ENCODE results near the gene SFTPA1. TPM values are rescaled to one million over a fixed set of nuclear protein-coding genes. Genes with fewer than 3 reads are reported as not detected.
"Not testable (repeated sequence)": the region's sequence is repeated elsewhere in the genome, so short reads cannot be mapped to it uniquely, and the experiment has no call there.

Gene SFTPA1
- total and polyA plus RNA-seq, 2 experiments from 2014 or later: not detected

- H3K4me2 ChIP-seq (ENCODE audit: unreplicated experiment): no peak overlapping the region
- H3K4me3 ChIP-seq: no peak overlapping the region
- no peaks in the 10 kb centered on the region for H3K9me2 ChIP-seq (ENCODE audit: insufficient read depth)
- no peak overlapping the region for H2AFZ ChIP-seq
- no peak overlapping the region for H3K9ac ChIP-seq
- no peaks in the 10 kb centered on the region for H3F3A ChIP-seq (ENCODE audit: insufficient read depth)
- H4K20me1 ChIP-seq (ENCODE audit: insufficient read depth): no peaks in the 10 kb centered on the region
- no peaks in the 10 kb centered on the region for H3K27me3 ChIP-seq (replicated peaks; ENCODE audit: insufficient read depth)
- DNase-seq: no peak
- H3K9me3 ChIP-seq (ENCODE audit: low read depth): no peaks in the 10 kb centered on the region
- 65 to 70% methylated on average over 9 of the region's 9 CpGs for WGBS, 2 experiments (ENCODE audit: low coverage in 1 of 2, low lambda C conversion rate in 2 of 2, missing lambda C conversion rate in 2 of 2)
- H3K79me2 ChIP-seq (ENCODE audit: insufficient read depth): no peaks in the 10 kb centered on the region
- no peak for TF ChIP-seq EZH2 (IDR thresholded peaks at IDR 0.05; ENCODE audit: insufficient read depth, poor library complexity, severe bottlenecking)
- TF ChIP-seq EZH2phosphoT487 (IDR thresholded peaks at IDR 0.05; ENCODE audit: insufficient read depth, low read depth): no peak
- no peaks in the 10 kb centered on the region for H3K36me3 ChIP-seq (ENCODE audit: low read depth)
- in situ Hi-C loops (cut with MboI): no loop called here
- no peaks in the 10 kb centered on the region for H3K4me1 ChIP-seq (ENCODE audit: insufficient read depth)
- H3K27ac ChIP-seq: no peak overlapping the region
Measured at GRCh38 chr10:79628988-79629954, 18.5 kb downstream of the SFTPA1 start.

DNA sequence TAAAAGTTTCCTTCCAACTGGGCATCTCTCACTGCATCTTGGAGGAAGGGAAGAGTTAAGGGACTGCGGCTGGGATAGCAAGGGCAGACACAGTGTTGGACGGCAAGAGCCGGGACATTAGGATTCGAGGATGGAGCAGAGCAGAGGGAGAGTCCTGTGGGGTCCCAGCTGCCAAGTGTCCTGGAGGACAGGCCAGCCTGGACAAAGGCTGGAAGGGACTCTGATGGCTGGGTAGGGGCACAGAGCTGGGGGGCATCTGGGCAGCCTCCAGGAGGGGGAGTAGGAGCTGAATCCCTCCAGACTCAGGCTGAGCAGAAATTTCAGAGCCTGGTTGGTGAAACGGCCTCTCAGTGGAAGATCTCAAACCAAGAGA is 19.2 kb downstream of the SFTPA1 start:
- DNase-seq: no peak
- H3K9me3 ChIP-seq (ENCODE audit: low read depth): no peaks in the 10 kb centered on the region

GRCh38 chr10:79636654-79637199 is 26.0 kb downstream of the SFTPA1 start:
- H3K27ac ChIP-seq; H3K4me2 ChIP-seq (ENCODE audit: unreplicated experiment); H2AFZ ChIP-seq; H3K27me3 ChIP-seq (replicated peaks; ENCODE audit: insufficient read depth); H3K36me3 ChIP-seq (ENCODE audit: low read depth); DNase-seq; H3K79me2 ChIP-seq (ENCODE audit: insufficient read depth); H3K9ac ChIP-seq; H3K9me2 ChIP-seq (ENCODE audit: insufficient read depth); H3K4me1 ChIP-seq (ENCODE audit: insufficient read depth); H3K9me3 ChIP-seq (ENCODE audit: low read depth); in situ Hi-C loops (cut with MboI); H4K20me1 ChIP-seq (ENCODE audit: insufficient read depth); H3K4me3 ChIP-seq; H3F3A ChIP-seq (ENCODE audit: insufficient read depth): not testable (repeated sequence)
- 52 to 56% methylated on average over 2 of the region's 2 CpGs for WGBS, 2 experiments (ENCODE audit: low coverage in 1 of 2, low lambda C conversion rate in 2 of 2, missing lambda C conversion rate in 2 of 2)

More for the DNA sequence above, 19.2 kb downstream of the SFTPA1 start:
- TF ChIP-seq EZH2phosphoT487 (IDR thresholded peaks at IDR 0.05; ENCODE audit: insufficient read depth, low read depth): no peak
- TF ChIP-seq EZH2 (IDR thresholded peaks at IDR 0.05; ENCODE audit: insufficient read depth, poor library complexity, severe bottlenecking): no peak
- H2AFZ ChIP-seq: no peak overlapping the region
- H3K27me3 ChIP-seq (replicated peaks; ENCODE audit: insufficient read depth): no peaks in the 10 kb centered on the region
- no peak overlapping the region for H3K4me3 ChIP-seq
- H3K4me2 ChIP-seq (ENCODE audit: unreplicated experiment): no peak overlapping the region
- in situ Hi-C loops (cut with MboI): no loop called here
- no peaks in the 10 kb centered on the region for H3K79me2 ChIP-seq (ENCODE audit: insufficient read depth)
- WGBS, 2 experiments (ENCODE audit: low coverage in 1 of 2, low lambda C conversion rate in 2 of 2, missing lambda C conversion rate in 2 of 2): 67 to 78% methylated on average over 4 to 5 of the region's 5 CpGs
- H3F3A ChIP-seq (ENCODE audit: insufficient read depth): no peaks in the 10 kb centered on the region
- H3K9ac ChIP-seq: no peak overlapping the region
- H3K36me3 ChIP-seq (ENCODE audit: low read depth): no peaks in the 10 kb centered on the region
- no peaks in the 10 kb centered on the region for H3K9me2 ChIP-seq (ENCODE audit: insufficient read depth)
- no peak overlapping the region for H3K27ac ChIP-seq
- no peaks in the 10 kb centered on the region for H3K4me1 ChIP-seq (ENCODE audit: insufficient read depth)
- H4K20me1 ChIP-seq (ENCODE audit: insufficient read depth): no peaks in the 10 kb centered on the region

GRCh38 chr10:79638318-79638717 is 27.6 kb downstream of the SFTPA1 start:
- TF ChIP-seq EZH2 (IDR thresholded peaks at IDR 0.05; ENCODE audit: insufficient read depth, poor library complexity, severe bottlenecking) (no peak), EZH2phosphoT487 (IDR thresholded peaks at IDR 0.05; ENCODE audit: insufficient read depth, low read depth) (no peak)
- no peak overlapping the region for H3K4me2 ChIP-seq (ENCODE audit: unreplicated experiment)
- H3K4me1 ChIP-seq (ENCODE audit: insufficient read depth): no peaks in the 10 kb centered on the region
- H3K27ac ChIP-seq: no peak overlapping the region
- H3K9me2 ChIP-seq (ENCODE audit: insufficient read depth): no peaks in the 10 kb centered on the region
- H3K9ac ChIP-seq: no peak overlapping the region
- H3K36me3 ChIP-seq (ENCODE audit: low read depth): no peaks in the 10 kb centered on the region
- H3F3A ChIP-seq (ENCODE audit: insufficient read depth): no peaks in the 10 kb centered on the region
- 60 to 61% methylated on average over 3 of the region's 3 CpGs for WGBS, 2 experiments (ENCODE audit: low coverage in 1 of 2, low lambda C conversion rate in 2 of 2, missing lambda C conversion rate in 2 of 2)
- no peaks in the 10 kb centered on the region for H3K9me3 ChIP-seq (ENCODE audit: low read depth)
- H3K4me3 ChIP-seq: no peak overlapping the region
- H3K79me2 ChIP-seq (ENCODE audit: insufficient read depth): no peaks in the 10 kb centered on the region
- H2AFZ ChIP-seq: no peak overlapping the region
- no peaks in the 10 kb centered on the region for H4K20me1 ChIP-seq (ENCODE audit: insufficient read depth)
- DNase-seq: no peak
- H3K27me3 ChIP-seq (replicated peaks; ENCODE audit: insufficient read depth): no peaks in the 10 kb centered on the region
- in situ Hi-C loops (cut with MboI): no loop called here

DNA sequence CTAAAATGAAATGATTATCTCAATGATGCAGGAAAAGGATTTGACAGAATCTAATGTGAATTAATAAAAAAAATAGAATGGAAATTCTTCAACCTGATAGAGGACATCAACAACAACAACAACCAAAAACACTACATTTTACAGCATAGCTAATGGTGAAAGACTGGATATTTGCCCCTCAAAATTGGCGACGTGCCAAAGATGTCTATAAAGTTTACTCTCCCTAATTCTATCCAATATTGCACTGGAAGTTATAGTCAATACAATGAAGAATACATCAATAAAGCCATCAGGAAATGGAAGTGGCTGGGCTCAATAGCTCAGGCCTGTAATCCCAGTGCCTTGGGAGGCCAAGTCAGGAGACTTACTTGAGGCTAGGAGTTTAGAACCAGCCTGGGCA is 42.0 kb downstream of the SFTPA1 start:
- 23 to 28% methylated on average over 2 of the region's 2 CpGs for WGBS, 2 experiments (ENCODE audit: low coverage in 1 of 2, low lambda C conversion rate in 2 of 2, missing lambda C conversion rate in 2 of 2)
- H3K27ac ChIP-seq; H3K4me1 ChIP-seq (ENCODE audit: insufficient read depth); H4K20me1 ChIP-seq (ENCODE audit: insufficient read depth); DNase-seq; H3K9me3 ChIP-seq (ENCODE audit: low read depth); H3K9me2 ChIP-seq (ENCODE audit: insufficient read depth); H3K79me2 ChIP-seq (ENCODE audit: insufficient read depth); H3K4me2 ChIP-seq (ENCODE audit: unreplicated experiment); H3K36me3 ChIP-seq (ENCODE audit: low read depth); in situ Hi-C loops (cut with MboI); H2AFZ ChIP-seq; H3F3A ChIP-seq (ENCODE audit: insufficient read depth); H3K9ac ChIP-seq; H3K4me3 ChIP-seq; H3K27me3 ChIP-seq (replicated peaks; ENCODE audit: insufficient read depth): not testable (repeated sequence)

- H3K4me2 ChIP-seq (ENCODE audit: unreplicated experiment); DNase-seq; in situ Hi-C loops (cut with MboI); H3K79me2 ChIP-seq (ENCODE audit: insufficient read depth); H3K36me3 ChIP-seq (ENCODE audit: low read depth); H4K20me1 ChIP-seq (ENCODE audit: insufficient read depth); H3K27me3 ChIP-seq (replicated peaks; ENCODE audit: insufficient read depth); H3K9me3 ChIP-seq (ENCODE audit: low read depth); H3K4me1 ChIP-seq (ENCODE audit: insufficient read depth); H3K9me2 ChIP-seq (ENCODE audit: insufficient read depth); H3F3A ChIP-seq (ENCODE audit: insufficient read depth); H3K9ac ChIP-seq; H3K27ac ChIP-seq; H3K4me3 ChIP-seq; H2AFZ ChIP-seq: not testable (repeated sequence)
Measured at GRCh38 chr10:79663287-79663686, 52.5 kb downstream of the SFTPA1 start.

DNA sequence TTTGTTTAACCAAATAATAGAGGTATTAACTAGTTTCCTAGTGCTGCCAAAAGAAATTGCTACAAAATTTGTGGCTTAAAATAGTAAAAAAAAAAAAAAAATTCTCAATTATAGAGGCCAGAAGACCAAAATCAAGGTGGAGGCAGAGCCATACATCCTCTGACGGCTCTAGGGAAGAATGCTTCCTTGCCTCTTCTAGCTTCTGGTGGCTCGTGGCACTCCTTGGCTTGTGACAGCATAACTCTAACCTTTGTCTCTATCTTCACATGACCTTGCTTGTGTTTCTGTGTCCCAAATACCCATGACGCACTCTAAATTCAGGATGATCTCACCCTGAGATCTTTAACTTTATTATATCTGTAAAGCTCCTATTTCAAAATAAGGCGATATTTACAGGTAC is 53.9 kb downstream of the SFTPA1 start:
- in situ Hi-C loops (cut with MboI); H3K9ac ChIP-seq; DNase-seq; H3K9me2 ChIP-seq (ENCODE audit: insufficient read depth); H2AFZ ChIP-seq; H4K20me1 ChIP-seq (ENCODE audit: insufficient read depth); H3K4me1 ChIP-seq (ENCODE audit: insufficient read depth); H3K4me2 ChIP-seq (ENCODE audit: unreplicated experiment); H3K36me3 ChIP-seq (ENCODE audit: low read depth); H3K9me3 ChIP-seq (ENCODE audit: low read depth); H3F3A ChIP-seq (ENCODE audit: insufficient read depth); H3K27me3 ChIP-seq (replicated peaks; ENCODE audit: insufficient read depth); H3K79me2 ChIP-seq (ENCODE audit: insufficient read depth); H3K27ac ChIP-seq; H3K4me3 ChIP-seq: not testable (repeated sequence)
- 67 to 69% methylated on average over 4 of the region's 4 CpGs for WGBS, 2 experiments (ENCODE audit: low coverage in 1 of 2, low lambda C conversion rate in 2 of 2, missing lambda C conversion rate in 2 of 2)
